ENCODE measurements around the gene OSGIN1. TPM values are rescaled to one million over a fixed set of nuclear protein-coding genes. Genes with fewer than 3 reads are reported as not detected.

OSGIN1 gene
- total RNA-seq, 1 donor from 2014 or later: not detected

DNA sequence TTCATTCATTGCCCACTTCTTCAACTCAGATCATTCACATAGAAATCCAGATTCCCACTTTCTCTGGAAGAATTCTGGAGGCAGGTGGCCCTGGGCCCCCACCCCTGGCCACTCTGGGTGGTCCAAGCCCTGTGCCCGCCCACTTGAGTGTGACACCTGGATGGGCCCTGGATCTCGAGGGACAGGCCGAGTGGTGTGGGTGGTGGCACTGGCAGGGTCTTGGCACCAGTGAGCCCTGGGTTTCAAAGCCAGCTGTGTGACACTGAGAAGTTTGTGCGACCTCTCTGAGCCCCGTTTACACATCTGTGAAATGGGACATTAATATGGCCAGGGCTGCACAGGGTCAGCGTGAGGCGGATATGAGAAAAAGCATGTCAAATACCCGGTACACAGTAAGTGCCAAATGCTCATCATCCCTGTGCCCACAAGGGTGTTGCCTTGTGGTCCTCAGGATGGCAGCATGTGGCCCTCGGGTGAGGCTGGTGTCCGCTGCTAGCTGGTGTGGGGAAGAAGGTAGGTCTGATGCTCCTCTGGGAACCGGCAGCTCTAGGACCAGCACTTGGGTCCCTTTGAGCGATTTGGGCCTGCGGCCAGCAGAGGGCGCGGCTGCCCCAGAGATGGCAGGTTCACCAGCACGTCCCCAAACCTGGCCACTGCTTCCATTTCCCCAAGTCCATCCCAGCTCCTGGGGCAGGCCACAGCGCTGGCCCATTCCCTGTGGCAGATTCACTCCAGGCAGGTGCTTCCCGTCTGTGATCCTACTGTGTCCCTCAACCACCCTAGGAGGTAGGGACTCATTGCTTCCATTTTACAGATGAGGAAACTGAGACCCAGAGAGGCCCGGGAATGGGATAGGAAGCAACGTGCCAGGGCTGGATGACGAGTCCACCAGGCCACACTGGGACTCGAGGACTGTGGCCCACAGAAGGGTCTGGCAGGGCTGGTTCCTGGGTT lies 3.6 kb downstream of the OSGIN1 start:
- Mint-ChIP-seq H3K4me1 (ENCODE audit: low read depth, unreplicated experiment) (peaks cover 6% of the 10 kb centered on the region), H3K27ac (ENCODE audit: unreplicated experiment) (no peak overlapping the region), H3K36me3 (ENCODE audit: unreplicated experiment) (no peaks in the 10 kb centered on the region), H3K4me3 (ENCODE audit: unreplicated experiment) (no peak overlapping the region), H3K27me3 (ENCODE audit: unreplicated experiment) (peaks cover 2% of the 10 kb centered on the region), H3K9me3 (ENCODE audit: unreplicated experiment) (peaks cover 2% of the 10 kb centered on the region)
- DNase-seq: peak; percentile 96
- TF ChIP-seq, protein P1, sequence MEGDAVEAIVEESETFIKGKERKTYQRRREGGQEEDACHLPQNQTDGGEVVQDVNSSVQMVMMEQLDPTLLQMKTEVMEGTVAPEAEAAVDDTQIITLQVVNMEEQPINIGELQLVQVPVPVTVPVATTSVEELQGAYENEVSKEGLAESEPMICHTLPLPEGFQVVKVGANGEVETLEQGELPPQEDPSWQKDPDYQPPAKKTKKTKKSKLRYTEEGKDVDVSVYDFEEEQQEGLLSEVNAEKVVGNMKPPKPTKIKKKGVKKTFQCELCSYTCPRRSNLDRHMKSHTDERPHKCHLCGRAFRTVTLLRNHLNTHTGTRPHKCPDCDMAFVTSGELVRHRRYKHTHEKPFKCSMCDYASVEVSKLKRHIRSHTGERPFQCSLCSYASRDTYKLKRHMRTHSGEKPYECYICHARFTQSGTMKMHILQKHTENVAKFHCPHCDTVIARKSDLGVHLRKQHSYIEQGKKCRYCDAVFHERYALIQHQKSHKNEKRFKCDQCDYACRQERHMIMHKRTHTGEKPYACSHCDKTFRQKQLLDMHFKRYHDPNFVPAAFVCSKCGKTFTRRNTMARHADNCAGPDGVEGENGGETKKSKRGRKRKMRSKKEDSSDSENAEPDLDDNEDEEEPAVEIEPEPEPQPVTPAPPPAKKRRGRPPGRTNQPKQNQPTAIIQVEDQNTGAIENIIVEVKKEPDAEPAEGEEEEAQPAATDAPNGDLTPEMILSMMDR (IDR thresholded peaks at IDR 0.05; ENCODE audit: partially characterized antibody, unreplicated experiment): peak; percentile 95

GRCh38 chr16:83957296-83957855 lies 4.3 kb downstream of the OSGIN1 start:
- TF ChIP-seq, protein P1 (IDR thresholded peaks at IDR 0.05; ENCODE audit: partially characterized antibody, unreplicated experiment): no peak
- no peak overlapping the region for H3K27ac Mint-ChIP-seq (ENCODE audit: unreplicated experiment)
- peaks cover 2% of the 10 kb centered on the region for H3K9me3 Mint-ChIP-seq (ENCODE audit: unreplicated experiment)
- peaks cover 6% of the 10 kb centered on the region for H3K4me1 Mint-ChIP-seq (ENCODE audit: low read depth, unreplicated experiment)
- DNase-seq: no peak
- H3K4me3 Mint-ChIP-seq (ENCODE audit: unreplicated experiment): no peak overlapping the region
- peaks cover 2% of the 10 kb centered on the region for H3K27me3 Mint-ChIP-seq (ENCODE audit: unreplicated experiment)
- no peaks in the 10 kb centered on the region for H3K36me3 Mint-ChIP-seq (ENCODE audit: unreplicated experiment)

DNA sequence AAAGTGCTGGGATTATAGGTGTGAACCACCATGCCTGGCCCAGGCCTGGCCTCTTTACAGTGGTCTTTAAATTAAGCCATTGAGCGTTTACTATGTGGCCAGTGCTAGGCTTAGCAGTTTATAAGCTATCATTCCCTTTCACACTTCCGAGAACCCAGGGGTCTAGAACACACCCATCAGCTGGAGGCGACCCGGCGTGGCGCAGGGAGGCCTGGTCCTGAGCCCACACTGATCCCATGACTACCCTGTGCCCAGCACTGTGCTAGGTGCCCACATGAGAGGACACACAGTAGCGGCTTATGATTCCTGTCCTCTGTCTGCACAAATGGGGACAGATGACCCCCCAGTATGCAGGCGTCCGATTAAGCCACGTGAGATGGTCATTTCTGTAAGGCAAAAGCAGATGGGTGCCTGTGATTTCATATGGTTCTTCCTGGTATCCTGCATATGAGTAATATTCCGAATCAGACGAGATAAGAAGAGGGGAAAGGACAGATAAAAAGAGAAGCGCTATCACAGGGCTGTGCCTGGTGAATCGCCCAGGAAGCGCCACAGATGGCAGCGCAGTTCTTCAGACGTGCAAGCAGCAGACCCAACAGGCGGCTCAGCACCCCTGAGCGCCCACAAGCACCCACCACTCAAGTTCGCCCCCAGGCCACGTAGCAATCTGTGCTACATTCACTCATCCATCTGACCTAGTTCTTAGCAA lies 5.3 kb downstream of the OSGIN1 start:
- no peaks in the 10 kb centered on the region for H3K36me3 Mint-ChIP-seq (ENCODE audit: unreplicated experiment)
- H3K27me3 Mint-ChIP-seq (ENCODE audit: unreplicated experiment): peaks cover 2% of the 10 kb centered on the region
- TF ChIP-seq, protein P1 (IDR thresholded peaks at IDR 0.05; ENCODE audit: partially characterized antibody, unreplicated experiment): no peak
- H3K9me3 Mint-ChIP-seq (ENCODE audit: unreplicated experiment): peaks cover 2% of the 10 kb centered on the region
- H3K27ac Mint-ChIP-seq (ENCODE audit: unreplicated experiment): no peak overlapping the region
- no peak for DNase-seq
- no peak overlapping the region for H3K4me3 Mint-ChIP-seq (ENCODE audit: unreplicated experiment)
- H3K4me1 Mint-ChIP-seq (ENCODE audit: low read depth, unreplicated experiment): peaks cover 6% of the 10 kb centered on the region

DNA sequence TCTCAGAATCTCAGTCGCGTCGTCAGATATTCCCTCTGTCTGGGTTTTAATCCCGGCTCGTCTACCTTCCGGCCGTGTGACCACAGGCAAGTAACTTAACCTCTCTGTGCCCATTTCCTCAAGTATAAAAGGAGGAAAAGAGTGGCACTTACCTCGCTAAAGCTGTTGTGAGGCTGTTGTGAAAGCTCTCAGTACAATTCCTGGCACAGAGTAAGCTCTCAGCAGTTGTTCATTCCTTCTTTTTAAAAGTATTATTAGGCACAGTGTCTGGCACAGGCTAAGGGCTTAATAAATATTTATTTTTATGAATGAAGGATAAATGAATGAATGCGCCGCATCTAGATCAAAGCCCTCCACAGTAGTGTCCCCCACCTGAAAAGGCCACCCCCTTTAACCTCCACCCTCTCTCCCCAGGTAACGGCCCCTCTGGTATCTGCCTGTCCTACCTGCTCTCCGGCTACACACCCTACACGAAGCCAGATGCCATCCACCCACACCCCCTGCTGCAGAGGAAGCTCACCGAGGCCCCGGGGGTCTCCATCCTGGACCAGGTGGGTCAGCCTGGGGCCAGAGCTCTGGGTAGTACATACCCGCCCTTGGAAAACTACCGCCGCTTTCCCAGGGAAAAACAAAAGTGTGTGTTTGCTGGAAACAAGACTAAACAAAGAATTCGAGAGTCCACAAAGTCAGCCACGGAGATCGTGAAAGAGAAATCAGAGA lies 6.0 kb downstream of the OSGIN1 start:
- no peak for DNase-seq
- H3K27ac Mint-ChIP-seq (ENCODE audit: unreplicated experiment): peak overlapping the region; percentile 55
- no peak overlapping the region for H3K4me3 Mint-ChIP-seq (ENCODE audit: unreplicated experiment)
- peaks cover 6% of the 10 kb centered on the region for H3K4me1 Mint-ChIP-seq (ENCODE audit: low read depth, unreplicated experiment)
- peaks cover 2% of the 10 kb centered on the region for H3K9me3 Mint-ChIP-seq (ENCODE audit: unreplicated experiment)
- peaks cover 2% of the 10 kb centered on the region for H3K27me3 Mint-ChIP-seq (ENCODE audit: unreplicated experiment)
- no peaks in the 10 kb centered on the region for H3K36me3 Mint-ChIP-seq (ENCODE audit: unreplicated experiment)
- TF ChIP-seq, protein P1 (IDR thresholded peaks at IDR 0.05; ENCODE audit: partially characterized antibody, unreplicated experiment): no peak

All from glutamatergic neuron (in vitro differentiated cells).